Stimulated activated CD8-positive, alpha-beta memory T cell treated with anti-CD3 and anti-CD28 coated beads, Interleukin-2, amount 100 ng/mL, for 48 hours (primary cell): Measurements from ENCODE around the gene PTPN6.
A peak's percentile ranks its signal among the peaks of the same experiment; 100 is the strongest.

Source experiments
- DNase-seq, 2 donors: peaks; one replicate each; pipeline ENCODE4 v3.0.0-alpha.2; 2020; ENCODE audit warnings: low read depth in 2 of 2

Gene PTPN6

GRCh38 chr12:6923003-6923732 lies 28.0 kb upstream of the PTPN6 start:
- DNase-seq, result no peak

GRCh38 chr12:6923851-6924250 lies 27.3 kb upstream of the PTPN6 start:
- no peak for DNase-seq

DNA sequence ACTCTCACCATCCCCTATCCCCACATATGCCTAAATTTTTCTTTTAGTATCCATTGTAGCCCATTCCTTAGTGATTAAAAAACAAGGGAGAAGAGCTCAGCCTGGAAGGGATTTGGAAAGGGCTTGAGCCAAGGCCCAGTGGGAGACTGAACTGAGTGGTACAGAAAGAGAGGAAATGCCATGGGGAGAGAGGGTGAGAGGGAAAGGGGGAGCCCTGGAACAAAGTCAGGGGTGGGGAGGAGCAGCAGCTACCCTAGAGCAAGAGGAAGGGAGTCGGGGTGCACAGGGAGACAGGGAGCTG lies 26.0 kb upstream of the PTPN6 start:
- no peak for DNase-seq

- DNase-seq, result no peak
These were observed 25.4 kb upstream of the PTPN6 start for GRCh38 chr12:6925540-6926279.

GRCh38 chr12:6927379-6928021 lies 23.7 kb upstream of the PTPN6 start, which contains the start of gene ATN1:
TSS of gene ATN1 (plus strand) at chr12:6927959. CDS start at chr12:6934002, 6,043 bp downstream.
- peak in 1 of 2 donors; percentile 32 for DNase-seq

GRCh38 chr12:6928022-6928702 lies 23.0 kb upstream of the PTPN6 start:
- DNase-seq, result no peak

DNA sequence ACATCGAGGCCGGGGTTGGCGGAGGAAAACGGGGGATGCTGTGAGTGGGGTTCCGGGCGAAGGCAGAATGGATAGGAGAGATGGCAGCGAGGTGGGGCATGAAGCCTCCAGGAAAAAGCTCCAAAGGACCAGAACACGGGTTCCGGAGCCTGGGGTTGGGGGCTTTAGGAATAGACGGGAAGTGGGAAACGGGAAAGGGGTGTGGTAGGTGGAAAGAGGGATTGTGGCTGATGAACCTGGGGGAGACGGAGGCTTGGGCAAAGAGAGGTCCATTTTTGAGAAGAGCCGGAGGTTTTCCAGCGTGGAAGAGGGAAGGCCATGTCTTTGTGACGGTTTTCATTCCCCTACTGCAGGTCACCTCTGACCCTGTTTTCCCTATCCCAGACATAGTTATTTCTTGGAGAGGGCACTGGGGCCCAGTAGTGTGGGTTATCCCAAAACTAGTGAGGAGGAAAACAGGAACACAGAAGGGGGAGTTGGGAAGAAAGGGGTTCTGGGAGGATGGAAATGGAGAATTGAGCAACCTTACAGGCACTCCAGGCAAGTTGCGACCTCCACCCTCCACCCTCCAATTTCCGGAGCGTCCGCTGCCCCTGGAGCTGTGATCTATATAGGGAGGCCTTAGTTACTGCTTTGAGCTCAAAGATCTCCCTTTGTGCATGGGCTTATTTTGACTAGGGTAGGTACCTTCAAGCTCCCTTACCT lies 22.3 kb upstream of the PTPN6 start:
- DNase-seq, result no peak

DNA sequence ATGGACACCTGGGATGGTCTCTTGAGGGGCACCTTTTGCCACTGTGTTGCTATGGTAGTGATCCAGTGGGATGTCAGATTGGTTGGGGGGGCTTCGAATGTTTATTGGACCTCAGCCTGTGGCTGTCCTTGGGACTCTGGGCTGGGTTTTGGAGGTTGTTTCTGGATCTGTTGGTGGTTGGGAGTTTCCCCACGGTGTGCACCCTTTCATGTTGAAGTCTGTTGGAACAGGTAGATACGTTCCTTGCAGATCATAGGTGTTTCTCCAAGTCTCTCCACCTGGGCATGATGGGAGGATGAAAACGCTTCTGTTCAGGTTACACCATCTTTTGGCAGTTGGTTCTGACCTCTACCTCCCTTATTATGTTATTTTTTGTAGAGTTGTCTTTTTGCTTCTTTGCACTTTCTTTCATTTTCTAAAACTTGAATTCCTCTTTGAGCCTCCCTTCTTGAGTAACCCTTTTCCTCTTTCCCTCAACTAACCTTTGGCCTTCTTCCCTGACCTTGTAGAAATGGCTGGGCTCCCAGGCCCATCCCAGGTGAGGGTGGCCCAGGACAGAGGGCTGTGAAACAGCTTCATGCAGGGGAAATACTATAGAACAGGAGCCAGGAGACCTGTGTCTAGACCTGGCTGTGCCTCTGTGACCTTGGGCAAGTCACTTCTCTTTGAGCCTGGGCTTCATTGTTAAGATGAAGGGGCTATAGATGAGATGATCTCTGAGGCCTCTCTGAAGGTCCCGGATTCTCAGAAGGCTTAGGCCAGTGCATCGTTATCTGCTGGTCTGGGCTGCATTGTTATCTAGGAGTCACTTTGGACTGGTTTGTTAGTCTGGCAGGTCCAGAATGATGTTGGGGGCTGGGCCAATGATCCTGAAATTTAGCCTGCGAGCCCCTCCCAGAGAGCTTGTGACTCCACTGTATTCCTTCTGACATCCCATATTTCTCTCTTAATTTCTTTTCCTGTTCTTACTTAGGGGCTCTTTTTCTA lies 21.4 kb upstream of the PTPN6 start:
- no peak for DNase-seq

DNA sequence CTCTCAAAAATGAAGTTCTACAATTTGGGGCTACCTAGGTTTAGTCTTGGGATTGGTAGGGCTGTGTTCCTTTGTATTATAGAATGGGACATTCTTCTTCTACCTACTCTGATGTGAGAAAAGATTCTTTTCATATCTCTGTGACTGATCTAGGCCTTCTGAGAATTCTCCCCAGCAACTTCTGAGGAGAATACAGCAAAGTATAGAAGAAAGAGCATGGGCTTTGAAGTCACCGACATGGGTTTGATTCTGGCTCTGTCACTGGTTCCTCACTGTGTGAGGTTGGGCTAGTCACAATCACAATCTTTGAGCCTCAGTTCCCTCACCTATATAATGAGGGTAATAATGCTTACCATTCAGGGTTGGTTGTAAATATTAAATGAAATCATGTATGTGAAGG lies 18.4 kb upstream of the PTPN6 start:
- DNase-seq, result no peak

- DNase-seq, result no peak
These were observed 17.0 kb upstream of the PTPN6 start for GRCh38 chr12:6934110-6934509.

- no peak for DNase-seq
These were observed 15.6 kb upstream of the PTPN6 start for GRCh38 chr12:6935371-6936193.

DNA sequence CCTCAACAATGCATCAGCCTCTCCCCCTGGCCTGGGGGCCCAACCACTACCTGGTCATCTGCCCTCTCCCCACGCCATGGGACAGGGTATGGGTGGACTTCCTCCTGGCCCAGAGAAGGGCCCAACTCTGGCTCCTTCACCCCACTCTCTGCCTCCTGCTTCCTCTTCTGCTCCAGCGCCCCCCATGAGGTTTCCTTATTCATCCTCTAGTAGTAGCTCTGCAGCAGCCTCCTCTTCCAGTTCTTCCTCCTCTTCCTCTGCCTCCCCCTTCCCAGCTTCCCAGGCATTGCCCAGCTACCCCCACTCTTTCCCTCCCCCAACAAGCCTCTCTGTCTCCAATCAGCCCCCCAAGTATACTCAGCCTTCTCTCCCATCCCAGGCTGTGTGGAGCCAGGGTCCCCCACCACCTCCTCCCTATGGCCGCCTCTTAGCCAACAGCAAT lies 14.9 kb upstream of the PTPN6 start:
- DNase-seq, result no peak

DNA sequence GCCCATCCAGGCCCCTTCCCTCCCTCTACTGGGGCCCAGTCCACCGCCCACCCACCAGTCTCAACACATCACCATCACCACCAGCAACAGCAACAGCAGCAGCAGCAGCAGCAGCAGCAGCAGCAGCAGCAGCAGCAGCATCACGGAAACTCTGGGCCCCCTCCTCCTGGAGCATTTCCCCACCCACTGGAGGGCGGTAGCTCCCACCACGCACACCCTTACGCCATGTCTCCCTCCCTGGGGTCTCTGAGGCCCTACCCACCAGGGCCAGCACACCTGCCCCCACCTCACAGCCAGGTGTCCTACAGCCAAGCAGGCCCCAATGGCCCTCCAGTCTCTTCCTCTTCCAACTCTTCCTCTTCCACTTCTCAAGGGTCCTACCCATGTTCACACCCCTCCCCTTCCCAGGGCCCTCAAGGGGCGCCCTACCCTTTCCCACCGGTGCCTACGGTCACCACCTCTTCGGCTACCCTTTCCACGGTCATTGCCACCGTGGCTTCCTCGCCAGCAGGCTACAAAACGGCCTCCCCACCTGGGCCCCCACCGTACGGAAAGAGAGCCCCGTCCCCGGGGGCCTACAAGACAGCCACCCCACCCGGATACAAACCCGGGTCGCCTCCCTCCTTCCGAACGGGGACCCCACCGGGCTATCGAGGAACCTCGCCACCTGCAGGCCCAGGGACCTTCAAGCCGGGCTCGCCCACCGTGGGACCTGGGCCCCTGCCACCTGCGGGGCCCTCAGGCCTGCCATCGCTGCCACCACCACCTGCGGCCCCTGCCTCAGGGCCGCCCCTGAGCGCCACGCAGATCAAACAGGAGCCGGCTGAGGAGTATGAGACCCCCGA lies 14.3 kb upstream of the PTPN6 start:
- DNase-seq, result no peak

- DNase-seq, result peak; percentile 87 to 88
These were observed 13.4 kb upstream of the PTPN6 start for GRCh38 chr12:6937481-6938352.

- DNase-seq, result no peak
These were observed 12.6 kb upstream of the PTPN6 start for GRCh38 chr12:6938353-6939190.

DNA sequence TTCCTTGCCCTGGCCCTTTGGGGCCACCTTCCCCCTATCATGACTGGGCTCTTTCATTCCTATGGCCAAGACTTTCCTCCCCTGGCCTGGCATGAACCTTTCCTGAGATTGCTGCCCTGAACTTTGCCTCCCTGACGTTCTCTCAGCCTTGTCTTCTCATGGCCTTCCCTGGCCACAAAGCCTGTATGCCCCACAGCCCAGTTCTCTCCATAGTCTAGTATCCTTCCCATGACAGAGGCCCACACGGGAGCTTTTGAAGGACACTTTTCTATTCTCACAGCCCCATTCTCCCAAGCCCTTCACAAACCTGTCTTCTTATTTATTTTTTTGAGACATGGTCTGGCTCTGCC lies 12.0 kb upstream of the PTPN6 start:
- DNase-seq, result no peak

GRCh38 chr12:6941267-6941666 lies 9.9 kb upstream of the PTPN6 start:
- DNase-seq, result no peak
